BE2C (cell line): Measurements from ENCODE around the gene GABRP.
"Not testable (repeated sequence)": the region's sequence is repeated elsewhere in the genome, so short reads cannot be mapped to it uniquely, and the experiment has no call there.

ENCODE experiments used
- DNase-seq: peaks from one replicate; pipeline ENCODE4 v3.0.0-alpha.2; 2020
- H3K27me3 ChIP-seq: fragments of 250-450 bp; sonication (Bioruptor Pico); 2 replicates; pipeline ENCODE4 v1.5.1; 2020; ENCODE audit warnings: mild to moderate bottlenecking
- H3K36me3 ChIP-seq: fragments of 250-450 bp; sonication (Bioruptor Pico); 2 replicates; pipeline ENCODE4 v1.5.1; 2020; ENCODE audit warnings: mild to moderate bottlenecking
- H3K4me1 ChIP-seq: fragments of 250-450 bp; sonication (Bioruptor Pico); 2 replicates; pipeline ENCODE4 v1.5.1; 2020
- H3K4me3 ChIP-seq: 2 replicates; pipeline ENCODE4 v1.5.1; 2011; ENCODE audit warnings: low read depth, low read length
- H3K9me3 ChIP-seq: fragments of 250-450 bp; sonication (Bioruptor Pico); 2 replicates; pipeline ENCODE4 v1.5.1; 2020
- CTCF ChIP-seq: IDR thresholded peaks from 2 replicates; pipeline ENCODE4 v1.5.1; 2012; ENCODE audit warnings: mild to moderate bottlenecking, low read depth, low read length

The GABRP gene

GRCh38 chr5:170752257-170753215 lies 31.0 kb upstream of the GABRP start:
- Histone ChIP-seq H3K9me3 (no peaks in the 10 kb centered on the region), H3K27me3 (no peaks in the 10 kb centered on the region), H3K36me3 (no peaks in the 10 kb centered on the region), H3K4me3 (no peak overlapping the region), H3K4me1 (peaks cover 14% of the 10 kb centered on the region)
- no peak for TF ChIP-seq CTCF
- peak; percentile 53 for DNase-seq

GRCh38 chr5:170753311-170753710 lies 30.2 kb upstream of the GABRP start:
- Histone ChIP-seq H3K36me3 (no peaks in the 10 kb centered on the region), H3K27me3 (no peaks in the 10 kb centered on the region), H3K9me3 (no peaks in the 10 kb centered on the region), H3K4me3 (no peak overlapping the region), H3K4me1 (peaks cover 14% of the 10 kb centered on the region)
- no peak for DNase-seq
- TF ChIP-seq CTCF, result no peak

- not testable (repeated sequence) for H3K36me3 ChIP-seq, H3K27me3 ChIP-seq
- peaks cover 14% of the 10 kb centered on the region for H3K4me1 ChIP-seq
Observed at GRCh38 chr5:170754508-170754907, 29.0 kb upstream of the GABRP start.

GRCh38 chr5:170755679-170756456 lies 27.7 kb upstream of the GABRP start:
- Histone ChIP-seq H3K9me3 (no peaks in the 10 kb centered on the region), H3K4me1 (peaks cover 14% of the 10 kb centered on the region), H3K27me3 (no peaks in the 10 kb centered on the region), H3K4me3 (no peak overlapping the region), H3K36me3 (no peaks in the 10 kb centered on the region)
- peak; percentile 42 for DNase-seq
- no peak for TF ChIP-seq CTCF

More at GRCh38 chr5:170754508-170754907, 29.0 kb upstream of the GABRP start:
- DNase-seq, H3K9me3 ChIP-seq, H3K4me3 ChIP-seq: not testable (repeated sequence)

GRCh38 chr5:170756691-170757090 lies 26.8 kb upstream of the GABRP start:
- Histone ChIP-seq H3K4me1 (peaks cover 10% of the 10 kb centered on the region), H3K4me3 (no peak overlapping the region), H3K9me3 (no peaks in the 10 kb centered on the region), H3K36me3 (no peaks in the 10 kb centered on the region), H3K27me3 (no peaks in the 10 kb centered on the region)
- TF ChIP-seq CTCF, result no peak
- DNase-seq, result no peak

GRCh38 chr5:170757182-170757601 lies 26.3 kb upstream of the GABRP start:
- Histone ChIP-seq H3K4me1 (peaks cover 5% of the 10 kb centered on the region; the same call in 1 of the 2 replicates), H3K9me3 (no peaks in the 10 kb centered on the region), H3K36me3 (no peaks in the 10 kb centered on the region), H3K4me3 (no peak overlapping the region), H3K27me3 (no peaks in the 10 kb centered on the region)
- DNase-seq, result no peak
- no peak for TF ChIP-seq CTCF
